ENCODE results near the gene MYH15.
"Not testable (repeated sequence)": the region's sequence is repeated elsewhere in the genome, so short reads cannot be mapped to it uniquely, and the experiment has no call there.

Gene MYH15

GRCh38 chr3:108380128-108380795, 130.1 kb downstream of the MYH15 start:
- DNase-seq = no peak

GRCh38 chr3:108378952-108379342, 131.4 kb downstream of the MYH15 start:
- not testable (repeated sequence) for DNase-seq

- no peak for DNase-seq
Measured at GRCh38 chr3:108378153-108378951, 132.0 kb downstream of the MYH15 start.

GRCh38 chr3:108377384-108377783, 133.0 kb downstream of the MYH15 start:
- DNase-seq = no peak

- no peak for DNase-seq
Measured at GRCh38 chr3:108376026-108376425, 134.4 kb downstream of the MYH15 start.

- no peak for DNase-seq
Measured at GRCh38 chr3:108359011-108359410, 151.4 kb downstream of the MYH15 start.

GRCh38 chr3:108357042-108357441, 153.4 kb downstream of the MYH15 start:
- no peak for DNase-seq

- DNase-seq = no peak
Measured at GRCh38 chr3:108354562-108354961, 155.8 kb downstream of the MYH15 start.

GRCh38 chr3:108352176-108352575, 158.2 kb downstream of the MYH15 start:
- DNase-seq = no peak

- no peak for DNase-seq
Measured at GRCh38 chr3:108346301-108347227, 163.8 kb downstream of the MYH15 start.

GRCh38 chr3:108345492-108346205, 164.7 kb downstream of the MYH15 start:
- DNase-seq = no peak

- DNase-seq = no peak
Measured at GRCh38 chr3:108343491-108343890, 166.9 kb downstream of the MYH15 start.

GRCh38 chr3:108342837-108343486, 167.4 kb downstream of the MYH15 start:
- DNase-seq = no peak

- DNase-seq = no peak
Measured at GRCh38 chr3:108341911-108342310, 168.5 kb downstream of the MYH15 start.

GRCh38 chr3:108338901-108339545, 171.4 kb downstream of the MYH15 start:
- no peak for DNase-seq

GRCh38 chr3:108334701-108335100, 175.7 kb downstream of the MYH15 start:
- DNase-seq = no peak

GRCh38 chr3:108333961-108334360, 176.4 kb downstream of the MYH15 start:
- no peak for DNase-seq

GRCh38 chr3:108331792-108332191, 178.6 kb downstream of the MYH15 start:
- DNase-seq = no peak
